ENCODE results near the gene PCDHGB6. TPM values are rescaled to one million over a fixed set of nuclear protein-coding genes. Genes with fewer than 3 reads are reported as not detected.

The PCDHGB6 gene
- total RNA-seq, 1 donor from 2014 or later: 39.4 TPM

DNA sequence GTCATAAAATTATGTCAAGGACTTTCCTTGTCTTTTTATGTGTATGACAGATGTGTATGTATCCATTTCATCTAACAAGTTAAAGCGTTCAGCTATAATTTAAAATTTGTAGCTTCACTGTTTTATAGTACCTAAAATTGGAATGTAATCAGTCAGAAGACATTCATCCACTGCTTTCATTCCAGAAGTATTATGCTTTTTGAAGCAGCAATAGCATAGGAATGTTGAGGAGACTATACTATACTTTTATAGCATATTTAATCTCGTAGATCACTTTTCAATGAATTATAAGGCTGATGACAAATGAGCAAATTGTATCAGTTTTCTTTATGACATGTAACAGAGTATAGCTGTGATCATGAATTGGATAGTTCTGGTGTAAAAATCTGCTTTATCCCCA, 29.4 kb downstream of the PCDHGB6 start:
- no peaks in the 10 kb centered on the region for H3K4me1 Mint-ChIP-seq (ENCODE audit: unreplicated experiment)
- H3K27me3 Mint-ChIP-seq: no peaks in the 10 kb centered on the region
- no peak overlapping the region for H3K27ac Mint-ChIP-seq
- no peak for DNase-seq (ENCODE audit: extremely low spot score, unreplicated experiment)
- H3K36me3 Mint-ChIP-seq: peaks cover 34% of the 10 kb centered on the region
- TF ChIP-seq, protein P1, sequence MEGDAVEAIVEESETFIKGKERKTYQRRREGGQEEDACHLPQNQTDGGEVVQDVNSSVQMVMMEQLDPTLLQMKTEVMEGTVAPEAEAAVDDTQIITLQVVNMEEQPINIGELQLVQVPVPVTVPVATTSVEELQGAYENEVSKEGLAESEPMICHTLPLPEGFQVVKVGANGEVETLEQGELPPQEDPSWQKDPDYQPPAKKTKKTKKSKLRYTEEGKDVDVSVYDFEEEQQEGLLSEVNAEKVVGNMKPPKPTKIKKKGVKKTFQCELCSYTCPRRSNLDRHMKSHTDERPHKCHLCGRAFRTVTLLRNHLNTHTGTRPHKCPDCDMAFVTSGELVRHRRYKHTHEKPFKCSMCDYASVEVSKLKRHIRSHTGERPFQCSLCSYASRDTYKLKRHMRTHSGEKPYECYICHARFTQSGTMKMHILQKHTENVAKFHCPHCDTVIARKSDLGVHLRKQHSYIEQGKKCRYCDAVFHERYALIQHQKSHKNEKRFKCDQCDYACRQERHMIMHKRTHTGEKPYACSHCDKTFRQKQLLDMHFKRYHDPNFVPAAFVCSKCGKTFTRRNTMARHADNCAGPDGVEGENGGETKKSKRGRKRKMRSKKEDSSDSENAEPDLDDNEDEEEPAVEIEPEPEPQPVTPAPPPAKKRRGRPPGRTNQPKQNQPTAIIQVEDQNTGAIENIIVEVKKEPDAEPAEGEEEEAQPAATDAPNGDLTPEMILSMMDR (conservative IDR thresholded peaks at IDR 0.05): no peak
- no peak overlapping the region for H3K4me3 Mint-ChIP-seq
- H3K9me3 Mint-ChIP-seq: peaks cover 13% of the 10 kb centered on the region

DNA sequence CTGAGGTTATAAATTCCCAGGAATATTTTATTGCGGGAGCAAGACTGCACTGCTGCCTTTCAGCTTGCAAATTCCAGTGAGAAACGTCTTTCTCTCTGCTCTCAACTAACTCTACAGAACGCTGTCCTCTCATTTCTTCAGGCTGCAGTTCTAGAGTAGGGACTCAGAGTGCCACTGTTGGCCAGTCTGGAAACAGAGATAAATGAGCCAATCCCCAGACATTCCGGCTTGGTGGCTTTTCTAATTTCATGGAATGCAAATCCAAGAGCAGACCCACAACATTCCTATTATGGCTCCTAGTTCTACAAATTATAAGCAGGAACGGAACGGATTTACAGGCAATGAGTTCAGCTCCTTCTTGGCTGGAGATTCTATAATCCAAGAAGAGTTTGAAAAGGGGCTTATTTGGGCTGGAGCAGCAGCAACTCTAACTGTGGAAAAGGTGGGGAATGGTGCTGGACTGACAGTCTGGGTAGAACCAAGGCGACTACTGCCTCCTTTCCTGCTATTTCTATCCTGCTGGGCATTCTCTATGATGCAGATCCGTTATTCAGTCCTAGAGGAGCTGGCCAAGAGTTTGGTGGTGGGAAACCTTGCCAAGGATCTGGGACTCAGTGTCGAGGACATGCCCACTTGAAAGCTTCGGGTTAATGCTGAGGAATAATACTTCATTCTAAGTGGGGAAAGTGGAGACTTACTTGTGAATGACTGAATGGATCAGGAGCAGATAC, 31.8 kb downstream of the PCDHGB6 start:
- Mint-ChIP-seq H3K4me1 (ENCODE audit: unreplicated experiment) (no peaks in the 10 kb centered on the region), H3K4me3 (no peak overlapping the region), H3K9me3 (peaks cover 12% of the 10 kb centered on the region), H3K36me3 (peaks cover 31% of the 10 kb centered on the region), H3K27me3 (no peaks in the 10 kb centered on the region), H3K27ac (no peak overlapping the region)
- DNase-seq (ENCODE audit: extremely low spot score, unreplicated experiment): no peak
- TF ChIP-seq, protein P1 (conservative IDR thresholded peaks at IDR 0.05): no peak

DNA sequence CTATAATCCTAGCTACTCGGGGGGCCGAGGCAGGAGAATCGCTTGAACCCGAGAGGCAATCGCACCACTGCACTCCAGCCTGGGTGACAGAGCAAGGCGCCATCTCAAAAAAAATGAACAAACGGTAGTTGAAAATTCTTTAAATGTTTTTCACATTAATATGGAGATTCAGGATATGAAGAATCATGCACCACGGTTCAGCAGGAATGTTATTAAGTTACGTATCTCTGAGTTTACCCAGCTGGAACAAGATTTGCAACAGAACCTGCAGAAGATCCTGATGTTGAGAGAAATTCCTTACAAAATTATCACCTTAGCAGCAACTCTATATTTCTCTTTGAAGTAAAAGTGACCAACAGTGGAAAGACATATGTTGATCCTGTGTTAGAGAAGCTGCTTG, 32.5 kb downstream of the PCDHGB6 start:
- Mint-ChIP-seq H3K36me3 (peaks cover 31% of the 10 kb centered on the region), H3K27ac (no peak overlapping the region), H3K27me3 (no peaks in the 10 kb centered on the region), H3K9me3 (peaks cover 15% of the 10 kb centered on the region), H3K4me1 (ENCODE audit: unreplicated experiment) (no peaks in the 10 kb centered on the region), H3K4me3 (no peak overlapping the region)
- TF ChIP-seq, protein P1 (conservative IDR thresholded peaks at IDR 0.05): no peak
- no peak for DNase-seq (ENCODE audit: extremely low spot score, unreplicated experiment)

DNA sequence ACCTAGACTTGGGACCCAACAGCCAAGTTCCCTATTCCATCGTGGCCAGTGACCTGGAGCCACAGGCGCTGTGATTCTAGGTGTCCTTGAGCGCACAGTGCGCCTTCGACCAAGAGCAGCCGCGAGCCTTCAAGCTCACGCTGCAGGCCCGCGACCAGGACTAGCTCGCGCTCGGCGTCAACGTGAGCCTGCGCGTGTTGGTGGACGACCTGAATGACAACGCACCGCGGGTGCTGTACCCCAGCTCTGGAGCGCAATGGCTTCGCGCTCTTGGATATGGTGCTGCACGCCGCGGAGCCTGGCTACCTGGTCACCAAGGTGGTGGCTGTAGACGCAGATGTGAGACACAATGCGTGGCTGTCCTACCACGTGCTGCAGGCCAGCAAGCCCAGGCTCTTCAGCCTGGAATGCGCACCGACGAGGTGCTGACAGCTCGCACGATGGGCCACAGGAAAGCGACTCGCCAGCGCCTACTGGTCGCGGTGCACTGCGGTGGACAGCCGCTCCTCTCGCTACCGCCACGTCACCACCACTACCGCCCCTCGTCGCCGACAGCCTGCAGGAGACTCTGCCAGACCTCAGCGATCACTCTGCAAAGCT, 33.9 kb downstream of the PCDHGB6 start:
- Mint-ChIP-seq H3K27me3 (no peaks in the 10 kb centered on the region), H3K9me3 (peaks cover 21% of the 10 kb centered on the region), H3K4me3 (no peak overlapping the region), H3K4me1 (ENCODE audit: unreplicated experiment) (no peaks in the 10 kb centered on the region), H3K27ac (no peak overlapping the region), H3K36me3 (peaks cover 38% of the 10 kb centered on the region)
- no peak for DNase-seq (ENCODE audit: extremely low spot score, unreplicated experiment)
- TF ChIP-seq, protein P1 (conservative IDR thresholded peaks at IDR 0.05): no peak

Other genes starting within 250 kb of the PCDHGB6 start
- 0.29 and 0.63 TPM in 2 replicates for gene PCDHB7, start 235.4 kb upstream of the PCDHGB6 start, total RNA-seq (ENCODE audit: low replicate concordance)
- gene PCDHB8, start 230.2 kb upstream of the PCDHGB6 start, total RNA-seq (ENCODE audit: low replicate concordance): 0.99 and 3.9 TPM in 2 replicates
- 3.1 and 6.9 TPM in 2 replicates for gene PCDHB16, start 225.6 kb upstream of the PCDHGB6 start, total RNA-seq (ENCODE audit: low replicate concordance)
- gene PCDHB9, start 220.9 kb upstream of the PCDHGB6 start, total RNA-seq (ENCODE audit: low replicate concordance): 2.2 and 2.8 TPM in 2 replicates
- 2.1 and 3.2 TPM in 2 replicates for gene PCDHB10, start 215.7 kb upstream of the PCDHGB6 start, total RNA-seq (ENCODE audit: low replicate concordance)
- 2.0 and 3.3 TPM in 2 replicates for gene PCDHB11, start 208.4 kb upstream of the PCDHGB6 start, total RNA-seq (ENCODE audit: low replicate concordance)
- 1.4 and 2.3 TPM in 2 replicates for gene PCDHB12, start 199.3 kb upstream of the PCDHGB6 start, total RNA-seq (ENCODE audit: low replicate concordance)
- 2.3 and 4.7 TPM in 2 replicates for gene PCDHB13, start 194.1 kb upstream of the PCDHGB6 start, total RNA-seq (ENCODE audit: low replicate concordance)
- gene PCDHB14, start 184.7 kb upstream of the PCDHGB6 start, total RNA-seq (ENCODE audit: low replicate concordance): 3.1 and 3.7 TPM in 2 replicates
- gene PCDHB15, start 162.6 kb upstream of the PCDHGB6 start, total RNA-seq (ENCODE audit: low replicate concordance): 3.3 and 3.8 TPM in 2 replicates
- 0.45 and 0.92 TPM in 2 replicates for gene SLC25A2, start 104.0 kb upstream of the PCDHGB6 start, total RNA-seq (ENCODE audit: low replicate concordance)
- gene TAF7, start 87.2 kb upstream of the PCDHGB6 start, total RNA-seq (ENCODE audit: low replicate concordance): 87.0 and 92.0 TPM in 2 replicates
- 0.31 and 0.74 TPM in 2 replicates for gene PCDHGA1, start 77.5 kb upstream of the PCDHGB6 start, total RNA-seq (ENCODE audit: low replicate concordance)
- gene PCDHGA2, start 69.3 kb upstream of the PCDHGB6 start, total RNA-seq (ENCODE audit: low replicate concordance): 0.17 and 0.69 TPM in 2 replicates
- gene PCDHGA3, start 64.2 kb upstream of the PCDHGB6 start, total RNA-seq (ENCODE audit: low replicate concordance): 0.27 and 2.3 TPM in 2 replicates
- 1.1 and 1.8 TPM in 2 replicates for gene PCDHGB1, start 57.9 kb upstream of the PCDHGB6 start, total RNA-seq (ENCODE audit: low replicate concordance)
- 0.75 and 1.5 TPM in 2 replicates for gene PCDHGA4, start 53.0 kb upstream of the PCDHGB6 start, total RNA-seq (ENCODE audit: low replicate concordance)
- gene PCDHGB2, start 48.0 kb upstream of the PCDHGB6 start, total RNA-seq (ENCODE audit: low replicate concordance): 0.94 and 0.95 TPM in 2 replicates
- gene PCDHGA5, start 43.9 kb upstream of the PCDHGB6 start, total RNA-seq (ENCODE audit: low replicate concordance): 0.39 and 0.88 TPM in 2 replicates
- gene PCDHGB3, start 37.8 kb upstream of the PCDHGB6 start, total RNA-seq (ENCODE audit: low replicate concordance): 0.39 and 1.2 TPM in 2 replicates
- 0.41 and 0.86 TPM in 2 replicates for gene PCDHGA6, start 34.1 kb upstream of the PCDHGB6 start, total RNA-seq (ENCODE audit: low replicate concordance)
- gene PCDHGA7, start 25.3 kb upstream of the PCDHGB6 start, total RNA-seq (ENCODE audit: low replicate concordance): 0.31 and 0.40 TPM in 2 replicates
- 13.0 and 15.6 TPM in 2 replicates for gene PCDHGB4, start 20.3 kb upstream of the PCDHGB6 start, total RNA-seq (ENCODE audit: low replicate concordance)
- gene PCDHGA8, start 15.4 kb upstream of the PCDHGB6 start, total RNA-seq (ENCODE audit: low replicate concordance): 1.3 and 2.1 TPM in 2 replicates
- gene PCDHGB5, start 10.1 kb upstream of the PCDHGB6 start, total RNA-seq (ENCODE audit: low replicate concordance): 2.6 and 8.1 TPM in 2 replicates
- 0.97 and 2.2 TPM in 2 replicates for gene PCDHGA9, start 5.2 kb upstream of the PCDHGB6 start, total RNA-seq (ENCODE audit: low replicate concordance)
- 9.8 and 18.5 TPM in 2 replicates for gene PCDHGA10, start 5.0 kb downstream of the PCDHGB6 start, total RNA-seq (ENCODE audit: low replicate concordance)
- 4.4 and 8.5 TPM in 2 replicates for gene PCDHGB7, start 9.7 kb downstream of the PCDHGB6 start, total RNA-seq (ENCODE audit: low replicate concordance)
- gene PCDHGA11, start 13.0 kb downstream of the PCDHGB6 start, total RNA-seq (ENCODE audit: low replicate concordance): 2.6 TPM in 2 replicates
- 1.2 and 1.7 TPM in 2 replicates for gene PCDHGA12, start 22.5 kb downstream of the PCDHGB6 start, total RNA-seq (ENCODE audit: low replicate concordance)
- gene PCDHGC3, start 67.9 kb downstream of the PCDHGB6 start, total RNA-seq (ENCODE audit: low replicate concordance): 11.0 and 60.3 TPM in 2 replicates
- 0.38 and 4.0 TPM in 2 replicates for gene PCDHGC4, start 77.0 kb downstream of the PCDHGB6 start, total RNA-seq (ENCODE audit: low replicate concordance)
- 0.45 and 1.9 TPM in 2 replicates for gene PCDHGC5, start 81.1 kb downstream of the PCDHGB6 start, total RNA-seq (ENCODE audit: low replicate concordance)
- gene DIAPH1, start 211.0 kb downstream of the PCDHGB6 start, total RNA-seq (ENCODE audit: low replicate concordance): 79.6 and 103 TPM in 2 replicates
- 65.8 and 87.8 TPM in 2 replicates for gene HDAC3, start 228.8 kb downstream of the PCDHGB6 start, total RNA-seq (ENCODE audit: low replicate concordance)
- gene RELL2, start 229.0 kb downstream of the PCDHGB6 start, total RNA-seq (ENCODE audit: low replicate concordance): 6.9 and 8.1 TPM in 2 replicates
- gene FCHSD1, start 243.4 kb downstream of the PCDHGB6 start, total RNA-seq (ENCODE audit: low replicate concordance): 28.5 and 29.4 TPM in 2 replicates